ENCODE results near the gene LCN9.

DNA sequence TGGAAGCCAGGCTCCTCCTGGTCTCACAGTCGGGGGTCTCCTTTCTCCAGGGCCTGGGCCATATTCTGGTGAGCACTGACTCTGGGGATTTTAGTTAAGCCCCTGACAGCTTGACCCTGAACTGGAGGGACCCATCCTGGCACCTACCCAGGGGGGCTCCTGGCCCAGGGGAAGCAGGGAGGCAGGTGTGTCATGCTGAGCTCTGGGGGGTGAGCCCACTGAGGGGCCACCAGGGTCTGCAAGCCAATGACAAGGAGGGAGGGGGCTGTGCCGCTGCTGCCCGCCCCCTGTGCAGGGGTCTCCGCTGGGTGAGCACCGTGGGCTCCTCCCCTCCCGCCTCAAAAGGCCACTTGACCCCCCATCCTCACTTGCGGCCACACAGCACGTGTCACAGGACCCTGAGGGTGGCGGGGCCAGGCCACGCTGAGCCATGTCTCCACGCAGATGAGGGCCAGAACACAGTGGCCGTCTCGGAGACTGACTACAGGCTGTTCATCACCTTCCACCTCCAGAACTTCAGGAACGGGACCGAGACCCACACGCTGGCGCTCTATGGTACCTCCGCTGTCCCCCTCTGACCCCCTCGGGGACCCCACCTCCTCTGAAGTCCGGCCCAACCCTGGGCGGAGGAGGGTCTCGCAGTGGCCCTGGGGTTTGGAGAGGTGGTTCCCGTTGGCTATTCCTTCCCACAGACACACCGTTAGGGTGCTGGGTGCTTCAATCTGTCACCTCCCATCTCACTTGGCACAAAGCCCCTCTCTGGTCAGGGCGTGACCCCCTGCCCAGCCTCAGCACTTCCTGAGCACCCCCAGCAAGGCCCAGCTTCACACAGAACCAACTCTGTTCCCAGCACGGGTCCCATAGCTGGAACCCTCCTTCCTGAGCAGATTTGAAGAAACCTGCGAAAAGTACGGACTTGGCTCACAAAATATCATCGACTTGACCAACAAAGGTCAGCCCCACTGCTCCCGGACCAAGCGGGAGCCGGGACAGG, 2.0 kb downstream of the LCN9 start:
- TF ChIP-seq SIRT6 (IDR thresholded peaks at IDR 0.05; ENCODE audit: low read depth, low read length), result no peak
- no peak for TF ChIP-seq HNRNPH1 (optimal IDR thresholded peaks at IDR 0.05; ENCODE audit: low read depth, low read length)
- no peak for TF ChIP-seq NRF1 (conservative IDR thresholded peaks at IDR 0.05 in 1 of 2, IDR thresholded peaks at IDR 0.05 in 1 of 2)
- TF ChIP-seq HOXB6 (CRISPR knock-in tag; IDR thresholded peaks at IDR 0.05; ENCODE audit: borderline replicate concordance), result no peak
- TF ChIP-seq JUND (IDR thresholded peaks at IDR 0.05; ENCODE audit: borderline replicate concordance, low read depth, low read length), result no peak
- TF ChIP-seq JUND (tag; IDR thresholded peaks at IDR 0.05; ENCODE audit: borderline replicate concordance, low read depth, low read length), result no peak
- TF ChIP-seq, protein P1, sequence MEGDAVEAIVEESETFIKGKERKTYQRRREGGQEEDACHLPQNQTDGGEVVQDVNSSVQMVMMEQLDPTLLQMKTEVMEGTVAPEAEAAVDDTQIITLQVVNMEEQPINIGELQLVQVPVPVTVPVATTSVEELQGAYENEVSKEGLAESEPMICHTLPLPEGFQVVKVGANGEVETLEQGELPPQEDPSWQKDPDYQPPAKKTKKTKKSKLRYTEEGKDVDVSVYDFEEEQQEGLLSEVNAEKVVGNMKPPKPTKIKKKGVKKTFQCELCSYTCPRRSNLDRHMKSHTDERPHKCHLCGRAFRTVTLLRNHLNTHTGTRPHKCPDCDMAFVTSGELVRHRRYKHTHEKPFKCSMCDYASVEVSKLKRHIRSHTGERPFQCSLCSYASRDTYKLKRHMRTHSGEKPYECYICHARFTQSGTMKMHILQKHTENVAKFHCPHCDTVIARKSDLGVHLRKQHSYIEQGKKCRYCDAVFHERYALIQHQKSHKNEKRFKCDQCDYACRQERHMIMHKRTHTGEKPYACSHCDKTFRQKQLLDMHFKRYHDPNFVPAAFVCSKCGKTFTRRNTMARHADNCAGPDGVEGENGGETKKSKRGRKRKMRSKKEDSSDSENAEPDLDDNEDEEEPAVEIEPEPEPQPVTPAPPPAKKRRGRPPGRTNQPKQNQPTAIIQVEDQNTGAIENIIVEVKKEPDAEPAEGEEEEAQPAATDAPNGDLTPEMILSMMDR (IDR thresholded peaks at IDR 0.05 in 2 of 3, conservative IDR thresholded peaks at IDR 0.05 in 1 of 3; ENCODE audit: insufficient read depth in 2 of 3, low read depth in 1 of 3, low read length in 3 of 3), result no peak
- no peak for TF ChIP-seq ZNF717 (CRISPR knock-in tag; IDR thresholded peaks at IDR 0.05)
- no peak for TF ChIP-seq ZNF431 (CRISPR knock-in tag; IDR thresholded peaks at IDR 0.05)
- TF ChIP-seq PCBP1 (IDR thresholded peaks at IDR 0.05; ENCODE audit: low read depth, low read length, poor library complexity, severe bottlenecking), result no peak
- no peak for TF ChIP-seq ZNF830 (CRISPR knock-in tag; IDR thresholded peaks at IDR 0.05)
- TF ChIP-seq, protein P2, sequence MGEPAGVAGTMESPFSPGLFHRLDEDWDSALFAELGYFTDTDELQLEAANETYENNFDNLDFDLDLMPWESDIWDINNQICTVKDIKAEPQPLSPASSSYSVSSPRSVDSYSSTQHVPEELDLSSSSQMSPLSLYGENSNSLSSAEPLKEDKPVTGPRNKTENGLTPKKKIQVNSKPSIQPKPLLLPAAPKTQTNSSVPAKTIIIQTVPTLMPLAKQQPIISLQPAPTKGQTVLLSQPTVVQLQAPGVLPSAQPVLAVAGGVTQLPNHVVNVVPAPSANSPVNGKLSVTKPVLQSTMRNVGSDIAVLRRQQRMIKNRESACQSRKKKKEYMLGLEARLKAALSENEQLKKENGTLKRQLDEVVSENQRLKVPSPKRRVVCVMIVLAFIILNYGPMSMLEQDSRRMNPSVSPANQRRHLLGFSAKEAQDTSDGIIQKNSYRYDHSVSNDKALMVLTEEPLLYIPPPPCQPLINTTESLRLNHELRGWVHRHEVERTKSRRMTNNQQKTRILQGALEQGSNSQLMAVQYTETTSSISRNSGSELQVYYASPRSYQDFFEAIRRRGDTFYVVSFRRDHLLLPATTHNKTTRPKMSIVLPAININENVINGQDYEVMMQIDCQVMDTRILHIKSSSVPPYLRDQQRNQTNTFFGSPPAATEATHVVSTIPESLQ (CRISPR knock-in tag; IDR thresholded peaks at IDR 0.05), result no peak
- TF ChIP-seq, protein P3, sequence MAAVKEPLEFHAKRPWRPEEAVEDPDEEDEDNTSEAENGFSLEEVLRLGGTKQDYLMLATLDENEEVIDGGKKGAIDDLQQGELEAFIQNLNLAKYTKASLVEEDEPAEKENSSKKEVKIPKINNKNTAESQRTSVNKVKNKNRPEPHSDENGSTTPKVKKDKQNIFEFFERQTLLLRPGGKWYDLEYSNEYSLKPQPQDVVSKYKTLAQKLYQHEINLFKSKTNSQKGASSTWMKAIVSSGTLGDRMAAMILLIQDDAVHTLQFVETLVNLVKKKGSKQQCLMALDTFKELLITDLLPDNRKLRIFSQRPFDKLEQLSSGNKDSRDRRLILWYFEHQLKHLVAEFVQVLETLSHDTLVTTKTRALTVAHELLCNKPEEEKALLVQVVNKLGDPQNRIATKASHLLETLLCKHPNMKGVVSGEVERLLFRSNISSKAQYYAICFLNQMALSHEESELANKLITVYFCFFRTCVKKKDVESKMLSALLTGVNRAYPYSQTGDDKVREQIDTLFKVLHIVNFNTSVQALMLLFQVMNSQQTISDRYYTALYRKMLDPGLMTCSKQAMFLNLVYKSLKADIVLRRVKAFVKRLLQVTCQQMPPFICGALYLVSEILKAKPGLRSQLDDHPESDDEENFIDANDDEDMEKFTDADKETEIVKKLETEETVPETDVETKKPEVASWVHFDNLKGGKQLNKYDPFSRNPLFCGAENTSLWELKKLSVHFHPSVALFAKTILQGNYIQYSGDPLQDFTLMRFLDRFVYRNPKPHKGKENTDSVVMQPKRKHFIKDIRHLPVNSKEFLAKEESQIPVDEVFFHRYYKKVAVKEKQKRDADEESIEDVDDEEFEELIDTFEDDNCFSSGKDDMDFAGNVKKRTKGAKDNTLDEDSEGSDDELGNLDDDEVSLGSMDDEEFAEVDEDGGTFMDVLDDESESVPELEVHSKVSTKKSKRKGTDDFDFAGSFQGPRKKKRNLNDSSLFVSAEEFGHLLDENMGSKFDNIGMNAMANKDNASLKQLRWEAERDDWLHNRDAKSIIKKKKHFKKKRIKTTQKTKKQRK (IDR thresholded peaks at IDR 0.05; ENCODE audit: borderline replicate concordance, low read depth, low read length), result no peak

All from K562 (cell line).